HTERT RPE-1 (cell line): ENCODE results near the gene SOCS4.
"Not testable (repeated sequence)": the region's sequence is repeated elsewhere in the genome, so short reads cannot be mapped to it uniquely, and the experiment has no call there.

Source experiments
- in situ Hi-C: fragments of 300-500 bp; cut with MboI; formaldehyde crosslinking; loops from 4 replicates; pipeline ENCODE4 v1.14.3; 2020; ENCODE audit warnings: low sequenced_read_pairs

Gene SOCS4

GRCh38 chr14:55051423-55052268 is 24.6 kb downstream of the SOCS4 start, which contains the start of gene MAPK1IP1L:
MAPK1IP1L (plus strand) TSS chr14:55051647; CDS start chr14:55061684, 10,037 bp downstream.
- in situ Hi-C loops, result no loop called here

GRCh38 chr14:55052269-55052930 is 25.4 kb downstream of the SOCS4 start:
- in situ Hi-C loops, result no loop called here

- in situ Hi-C loops, result no loop called here
Measured at GRCh38 chr14:55053018-55053417, 26.0 kb downstream of the SOCS4 start.

- in situ Hi-C loops, result no loop called here
Measured at GRCh38 chr14:55053500-55053899, 26.5 kb downstream of the SOCS4 start.

GRCh38 chr14:55054098-55054497 is 27.1 kb downstream of the SOCS4 start:
- in situ Hi-C loops, result no loop called here

- in situ Hi-C loops, result no loop called here
Measured at GRCh38 chr14:55057919-55058318, 30.9 kb downstream of the SOCS4 start.

GRCh38 chr14:55059333-55059732 is 32.3 kb downstream of the SOCS4 start:
- in situ Hi-C loops, result no loop called here

- in situ Hi-C loops, result no loop called here
Measured at GRCh38 chr14:55062517-55063351, 35.7 kb downstream of the SOCS4 start.

- in situ Hi-C loops, result not testable (repeated sequence)
Measured at GRCh38 chr14:55064896-55065295, 37.9 kb downstream of the SOCS4 start.

- in situ Hi-C loops, result no loop called here
Measured at GRCh38 chr14:55065411-55065810, 38.4 kb downstream of the SOCS4 start.

GRCh38 chr14:55066223-55066622 is 39.2 kb downstream of the SOCS4 start:
- in situ Hi-C loops, result no loop called here

- in situ Hi-C loops, result no loop called here
Measured at GRCh38 chr14:55070981-55071411, 44.0 kb downstream of the SOCS4 start.

- in situ Hi-C loops, result no loop called here
Measured at GRCh38 chr14:55071870-55072640, 45.0 kb downstream of the SOCS4 start.

GRCh38 chr14:55073856-55074255 is 46.8 kb downstream of the SOCS4 start:
- in situ Hi-C loops, result no loop called here

- in situ Hi-C loops, result no loop called here
Measured at GRCh38 chr14:55074662-55075061, 47.6 kb downstream of the SOCS4 start.

GRCh38 chr14:55075628-55076175 is 48.7 kb downstream of the SOCS4 start:
- in situ Hi-C loops, result no loop called here

GRCh38 chr14:55077170-55078151 is 50.4 kb downstream of the SOCS4 start:
- in situ Hi-C loops, result no loop called here

- in situ Hi-C loops, result not testable (repeated sequence)
Measured at GRCh38 chr14:55079961-55080360, 52.9 kb downstream of the SOCS4 start.
